Activated T-helper 2 cell treated with anti-CD3 and anti-CD28 coated beads, Interferon-gamma antibody, Interleukin-2, Interleukin-4, amounts not matched to agents 10 μg/mL and 5 μg/mL and 100 μg/mL, durations not matched to agents 14 hours and 24 hours and 36 hours (primary cell): ENCODE measurements around the gene BORA. TPM values are rescaled to one million over a fixed set of nuclear protein-coding genes. Genes with fewer than 3 reads are reported as not detected.

Source experiments
- DNase-seq: peaks from one replicate; pipeline ENCODE4 v3.0.0; 2021; ENCODE audit warnings: low spot score
- H3K27ac Mint-ChIP-seq: one replicate; pipeline ENCODE4 v1.8.0; 2021; ENCODE audit warnings: mixed read lengths
- H3K27me3 Mint-ChIP-seq: one replicate; pipeline ENCODE4 v1.8.0; 2021; ENCODE audit warnings: low read depth, mixed read lengths
- H3K36me3 Mint-ChIP-seq: one replicate; pipeline ENCODE4 v1.8.0; 2021; ENCODE audit warnings: low read depth, mixed read lengths
- H3K4me1 Mint-ChIP-seq: one replicate; pipeline ENCODE4 v1.8.0; 2021; ENCODE audit warnings: low read depth, mixed read lengths
- H3K4me3 Mint-ChIP-seq: one replicate; pipeline ENCODE4 v1.8.0; 2021; ENCODE audit warnings: low read depth, mild to moderate bottlenecking, moderate library complexity, mixed read lengths
- H3K9me3 Mint-ChIP-seq: one replicate; pipeline ENCODE4 v1.8.0; 2021; ENCODE audit warnings: mixed read lengths
- intact Hi-C: fragments of 100-400 bp; cut with micrococcal nuclease; formaldehyde crosslinking; loops from one replicate; pipeline ENCODE4 v1.15.1; 2023
- total RNA-seq: library from RNA; stranded (reverse); gene quantifications from 2 replicates; pipeline ENCODE4 v1.2.3, GENCODE V29; 2022

BORA gene
- total RNA-seq, 1 donor from 2014 or later: 18.4 TPM

DNA sequence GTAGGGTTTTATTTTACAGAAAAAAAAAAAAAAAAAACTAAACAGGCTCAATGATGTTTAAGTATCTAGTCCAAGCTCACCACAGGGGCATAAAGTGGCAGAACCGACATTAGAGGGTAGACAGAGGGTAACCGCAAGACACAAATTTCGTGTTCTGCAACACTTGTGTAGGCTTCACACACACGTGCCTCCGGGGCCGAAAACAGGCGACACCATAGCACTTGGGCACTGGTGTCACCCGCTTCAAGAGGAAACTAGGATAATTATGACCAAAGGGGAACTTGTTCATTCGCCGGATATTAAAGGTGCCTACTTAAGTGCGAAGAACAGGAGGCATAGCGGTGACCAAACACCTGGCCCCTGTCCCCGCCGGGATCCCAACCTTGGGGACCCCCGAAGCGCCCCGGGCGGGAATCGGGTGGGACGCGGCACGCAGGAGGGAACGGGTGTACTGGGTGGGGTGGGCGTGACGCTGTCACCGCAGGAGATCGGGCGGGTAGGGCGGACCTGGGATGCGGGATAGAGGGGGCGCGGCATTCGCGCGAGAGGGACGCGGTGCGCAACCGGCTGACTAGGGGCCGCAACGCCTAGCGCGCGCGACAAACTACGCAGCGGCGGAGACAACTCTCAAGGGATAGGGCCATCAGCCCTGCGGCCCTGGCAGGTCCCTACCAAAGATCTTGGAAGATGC is 852 bp upstream of the BORA start:
- peaks cover 51% of the 10 kb centered on the region for H3K4me1 Mint-ChIP-seq
- no peak for DNase-seq
- peaks cover 58% of the 10 kb centered on the region for H3K36me3 Mint-ChIP-seq
- peak overlapping the region; percentile 87 for H3K27ac Mint-ChIP-seq
- no peaks in the 10 kb centered on the region for H3K9me3 Mint-ChIP-seq
- intact Hi-C loops: loop anchor here (1.0 to 5.0 kb wide), 3 partner anchors 8 to 330 kb away; partner anchors contain the start of genes DIS3 and KLF5
- no peaks in the 10 kb centered on the region for H3K27me3 Mint-ChIP-seq
- H3K4me3 Mint-ChIP-seq: peak overlapping the region; percentile 95

DNA sequence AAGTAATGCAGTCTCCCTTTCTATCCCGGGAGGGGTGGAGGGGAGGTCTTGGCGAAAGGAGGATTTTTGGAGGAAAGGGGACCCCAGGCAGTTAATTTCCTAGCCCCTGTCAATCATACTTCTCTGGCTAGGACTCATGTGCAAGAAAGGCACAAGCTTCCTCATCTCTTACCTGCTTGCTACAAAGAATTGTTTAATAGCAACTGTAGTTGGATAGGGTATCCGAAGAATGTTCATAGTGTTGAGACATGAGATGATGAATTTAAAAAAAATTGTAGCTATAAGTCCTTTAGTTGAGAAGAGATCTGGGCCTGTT is 525 bp downstream of the BORA start:
- no peak for DNase-seq
- Mint-ChIP-seq H3K4me3 (peak overlapping the region; percentile 95), H3K9me3 (no peaks in the 10 kb centered on the region), H3K27me3 (no peaks in the 10 kb centered on the region), H3K4me1 (peaks cover 48% of the 10 kb centered on the region), H3K36me3 (peaks cover 57% of the 10 kb centered on the region), H3K27ac (peak overlapping the region; percentile 87)
- intact Hi-C loops: loop anchor here (5.0 kb wide), 1 partner anchor 329 kb away; the partner anchor contains the start of gene KLF5

DNA sequence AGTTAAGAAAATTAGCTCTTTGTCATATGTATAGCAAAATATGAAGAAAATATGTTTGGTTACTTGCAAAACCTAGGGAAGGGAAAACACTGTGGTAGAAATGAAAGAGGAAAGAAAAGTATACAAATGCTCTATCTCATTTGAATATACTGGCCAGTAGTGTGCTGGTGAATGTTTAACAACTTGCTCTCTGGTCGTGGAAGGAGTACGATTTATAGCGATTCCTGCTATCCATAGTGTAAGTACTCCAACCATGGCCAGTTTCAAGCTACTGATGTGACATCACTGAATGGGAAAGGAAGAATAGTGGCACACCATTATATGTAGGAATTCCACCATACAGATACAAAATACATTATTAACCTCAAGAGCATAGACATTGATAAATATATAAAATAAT is 9.3 kb downstream of the BORA start:
- Mint-ChIP-seq H3K27ac (no peak overlapping the region), H3K4me3 (no peak overlapping the region), H3K4me1 (peaks cover 31% of the 10 kb centered on the region), H3K36me3 (peaks cover 71% of the 10 kb centered on the region), H3K27me3 (no peaks in the 10 kb centered on the region), H3K9me3 (no peaks in the 10 kb centered on the region)
- intact Hi-C loops: no loop called here
- DNase-seq: no peak

DNA sequence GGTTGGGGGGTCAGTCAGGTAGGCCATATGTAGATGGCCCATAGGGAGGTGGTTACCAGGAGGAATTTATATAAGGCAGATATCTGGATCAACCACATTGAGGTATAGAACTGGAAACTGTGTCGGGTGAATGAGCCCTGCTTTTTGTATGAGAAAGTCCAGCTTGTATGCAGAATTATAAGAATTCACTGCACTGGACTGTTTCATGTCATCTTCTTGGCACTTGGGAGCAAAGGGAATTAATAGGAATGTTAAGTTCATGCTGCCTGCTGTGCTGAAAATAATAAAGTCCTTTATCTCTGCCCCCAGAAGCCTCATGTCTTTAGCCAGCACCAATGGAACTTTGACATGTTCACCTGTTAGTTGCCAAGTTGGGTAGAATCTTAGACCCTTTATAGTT is 12.3 kb downstream of the BORA start:
- intact Hi-C loops: loop anchor here (5.0 kb wide), 1 partner anchor 42 kb away; the partner anchor contains the start of genes DIS3 and PIBF1
- Mint-ChIP-seq H3K36me3 (peaks cover 67% of the 10 kb centered on the region), H3K27me3 (no peaks in the 10 kb centered on the region), H3K27ac (no peak overlapping the region), H3K4me3 (no peak overlapping the region), H3K9me3 (no peaks in the 10 kb centered on the region), H3K4me1 (peaks cover 26% of the 10 kb centered on the region)
- DNase-seq: no peak

DNA sequence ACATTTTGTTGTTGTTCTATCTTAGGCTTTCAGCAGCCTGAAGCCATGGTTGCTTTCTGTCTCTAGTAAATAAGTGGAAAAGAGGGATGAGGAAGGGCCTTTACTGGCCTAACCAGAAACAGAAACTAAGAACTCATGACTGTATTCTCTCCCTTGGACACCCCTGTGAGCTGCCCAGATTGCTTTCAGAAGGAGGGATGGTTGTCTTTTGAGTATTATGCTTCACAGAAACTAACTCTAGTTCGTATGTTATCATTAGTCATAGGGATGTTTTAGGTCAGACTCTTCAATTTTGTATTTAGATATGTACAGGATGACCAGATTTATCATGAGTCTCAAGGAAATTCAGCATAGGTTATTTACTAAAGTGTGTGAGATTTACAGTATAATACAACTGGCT is 17.5 kb downstream of the BORA start:
- H3K27me3 Mint-ChIP-seq: no peaks in the 10 kb centered on the region
- no peak for DNase-seq
- intact Hi-C loops: no loop called here
- H3K9me3 Mint-ChIP-seq: no peaks in the 10 kb centered on the region
- H3K27ac Mint-ChIP-seq: peak overlapping the region; percentile 52
- H3K4me3 Mint-ChIP-seq: no peak overlapping the region
- H3K4me1 Mint-ChIP-seq: peaks cover 26% of the 10 kb centered on the region
- peaks cover 76% of the 10 kb centered on the region for H3K36me3 Mint-ChIP-seq

DNA sequence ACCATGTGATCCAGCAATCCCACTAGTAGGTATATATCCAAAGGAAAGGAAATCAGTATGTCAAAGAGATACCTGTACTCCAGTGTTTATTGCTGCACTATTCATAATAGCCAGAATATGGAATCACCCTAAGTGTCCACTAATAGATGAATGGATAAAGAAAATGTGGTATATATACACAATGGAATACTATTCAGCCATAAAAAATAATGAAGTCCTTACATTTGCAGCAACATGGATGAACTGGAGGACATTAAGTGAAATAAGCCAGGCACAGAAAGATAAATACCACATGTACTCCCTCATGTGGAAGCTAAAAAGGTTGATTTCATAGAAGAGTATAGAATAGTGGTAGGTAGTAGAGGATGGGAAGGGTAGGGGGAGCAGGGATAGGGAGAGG is 23.5 kb downstream of the BORA start:
- Mint-ChIP-seq H3K4me3 (no peak overlapping the region), H3K4me1 (peaks cover 10% of the 10 kb centered on the region), H3K9me3 (no peaks in the 10 kb centered on the region), H3K27me3 (no peaks in the 10 kb centered on the region), H3K36me3 (peaks cover 87% of the 10 kb centered on the region), H3K27ac (no peak overlapping the region)
- DNase-seq: no peak
- intact Hi-C loops: no loop called here

DNA sequence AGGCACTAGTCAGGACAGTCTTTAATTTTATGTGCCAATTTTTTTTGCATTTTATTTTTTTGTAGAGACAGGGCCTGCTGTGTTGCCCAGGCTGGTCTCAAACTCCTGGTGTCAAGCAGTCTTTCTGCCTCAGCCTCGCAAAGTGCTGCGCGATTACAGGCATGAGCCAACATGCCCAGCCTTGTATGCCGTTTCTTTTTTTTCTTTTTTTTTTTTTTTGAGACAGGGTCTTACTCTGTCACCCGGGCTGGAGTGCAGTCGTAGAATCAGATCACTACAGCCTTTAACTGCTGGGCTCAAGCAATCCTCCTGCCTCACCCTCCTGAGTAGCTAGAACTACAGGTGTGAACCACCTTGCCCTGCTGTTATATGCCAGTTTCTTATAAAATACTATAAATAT is 26.4 kb downstream of the BORA start:
- Mint-ChIP-seq H3K36me3 (peaks cover 80% of the 10 kb centered on the region), H3K9me3 (no peaks in the 10 kb centered on the region), H3K4me3 (no peak overlapping the region), H3K27ac (no peak overlapping the region), H3K4me1 (peaks cover 4% of the 10 kb centered on the region), H3K27me3 (no peaks in the 10 kb centered on the region)
- no peak for DNase-seq
- intact Hi-C loops: no loop called here

DNA sequence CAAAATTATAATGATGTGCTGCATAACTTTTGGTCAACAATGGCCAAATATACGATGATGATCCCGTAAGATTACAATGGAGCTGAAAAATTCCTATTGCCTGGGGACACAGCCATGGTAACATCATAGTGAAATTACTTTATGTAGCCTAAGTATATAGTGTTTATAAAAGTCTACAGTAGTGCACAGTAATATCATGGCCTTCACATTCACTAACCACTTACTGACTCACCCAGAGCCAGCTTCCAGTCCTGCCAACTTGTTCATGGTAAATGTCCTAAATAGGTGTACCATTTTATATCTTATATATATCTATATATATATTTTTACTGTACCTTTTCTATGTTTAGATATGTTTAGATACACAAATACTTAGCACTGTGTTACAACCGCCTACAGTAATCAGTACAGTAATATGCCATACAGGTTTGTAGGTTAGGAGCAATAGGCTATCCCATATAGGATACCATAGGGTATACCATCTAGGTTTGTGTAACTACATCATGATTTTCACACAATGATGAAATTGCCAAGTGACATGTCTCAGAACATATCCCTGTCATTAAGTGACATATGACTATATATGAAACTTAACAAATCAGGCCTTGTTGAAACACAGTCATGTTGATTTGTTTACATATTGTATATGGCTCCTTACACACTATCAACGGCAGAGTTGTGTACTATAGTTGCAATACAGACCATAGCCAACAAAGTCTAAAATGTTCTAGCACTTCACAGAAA is 30.2 kb downstream of the BORA start:
- no peaks in the 10 kb centered on the region for H3K27me3 Mint-ChIP-seq
- no peak for DNase-seq
- H3K4me1 Mint-ChIP-seq: peaks cover 2% of the 10 kb centered on the region
- intact Hi-C loops: loop anchor here (2.0 kb wide), 1 partner anchor 17 kb away; no protein-coding TSS in a partner anchor
- H3K4me3 Mint-ChIP-seq: no peak overlapping the region
- H3K36me3 Mint-ChIP-seq: peaks cover 73% of the 10 kb centered on the region
- H3K27ac Mint-ChIP-seq: no peak overlapping the region
- H3K9me3 Mint-ChIP-seq: no peaks in the 10 kb centered on the region

DNA sequence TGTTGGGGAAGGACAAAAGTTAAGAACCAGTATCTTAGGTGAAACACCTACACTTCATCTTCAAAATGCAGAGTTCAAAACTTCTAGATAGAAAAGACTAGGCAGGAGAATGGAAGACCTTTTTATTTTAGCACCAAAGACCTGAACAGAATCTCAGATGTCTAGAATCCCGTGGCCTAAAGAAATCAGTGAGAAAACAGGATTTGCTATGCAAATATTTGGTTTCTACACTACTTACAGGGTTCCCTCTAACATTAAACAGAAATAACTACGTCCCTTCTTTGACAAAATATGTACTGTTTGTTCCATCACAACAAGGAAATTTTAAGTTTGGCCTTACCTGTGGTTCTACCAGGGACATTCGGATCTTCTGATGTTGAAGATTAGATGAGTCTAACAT is 32.5 kb downstream of the BORA start:
- intact Hi-C loops: no loop called here
- H3K9me3 Mint-ChIP-seq: no peaks in the 10 kb centered on the region
- H3K27ac Mint-ChIP-seq: no peak overlapping the region
- DNase-seq: no peak
- H3K27me3 Mint-ChIP-seq: no peaks in the 10 kb centered on the region
- peaks cover 74% of the 10 kb centered on the region for H3K36me3 Mint-ChIP-seq
- no peak overlapping the region for H3K4me3 Mint-ChIP-seq
- no peaks in the 10 kb centered on the region for H3K4me1 Mint-ChIP-seq

DNA sequence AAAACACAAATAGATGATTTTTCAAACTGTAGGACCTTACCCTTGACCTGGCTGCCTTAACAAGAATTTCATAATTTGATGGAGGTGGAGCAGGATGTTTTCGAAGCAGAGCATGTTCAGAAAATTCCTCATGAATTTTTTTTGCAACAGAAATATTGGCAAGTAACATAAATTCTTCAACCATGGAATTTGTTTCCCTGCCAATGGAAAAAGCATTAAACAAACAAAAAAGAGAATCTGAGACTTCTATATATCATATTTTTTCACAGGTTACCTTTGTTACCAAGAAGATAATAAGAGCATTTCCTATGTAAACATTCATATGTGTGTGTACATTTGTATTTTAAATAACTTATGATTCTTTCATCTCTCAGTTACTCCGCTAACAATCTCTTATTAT is 35.7 kb downstream of the BORA start:
- no peaks in the 10 kb centered on the region for H3K27me3 Mint-ChIP-seq
- intact Hi-C loops: no loop called here
- DNase-seq: no peak
- H3K9me3 Mint-ChIP-seq: no peaks in the 10 kb centered on the region
- no peaks in the 10 kb centered on the region for H3K4me1 Mint-ChIP-seq
- no peak overlapping the region for H3K4me3 Mint-ChIP-seq
- H3K36me3 Mint-ChIP-seq: peaks cover 83% of the 10 kb centered on the region
- no peak overlapping the region for H3K27ac Mint-ChIP-seq

DNA sequence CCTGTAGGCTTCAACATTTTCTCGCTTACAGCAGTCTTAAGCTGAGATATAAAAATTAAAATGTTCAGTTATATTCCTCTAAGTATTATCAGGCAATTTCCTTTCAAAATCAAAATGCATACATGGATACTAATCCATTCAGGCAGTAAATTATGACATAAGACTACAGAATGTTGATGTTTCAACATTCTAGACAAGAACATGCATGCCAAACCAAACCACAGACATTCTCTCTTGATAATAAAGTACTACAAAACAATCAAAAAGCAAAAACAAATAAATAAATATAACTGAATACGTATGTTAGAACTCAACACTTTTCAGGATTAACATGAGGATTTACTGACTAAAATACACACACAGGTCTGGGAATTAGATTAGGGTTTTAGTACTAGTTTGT is 46.3 kb downstream of the BORA start:
- no peaks in the 10 kb centered on the region for H3K27me3 Mint-ChIP-seq
- peaks cover 83% of the 10 kb centered on the region for H3K36me3 Mint-ChIP-seq
- intact Hi-C loops: loop anchor here (2.0 kb wide), 1 partner anchor 15 kb away; no protein-coding TSS in a partner anchor
- H3K4me3 Mint-ChIP-seq: no peak overlapping the region
- no peak for DNase-seq
- H3K9me3 Mint-ChIP-seq: no peaks in the 10 kb centered on the region
- H3K4me1 Mint-ChIP-seq: peaks cover 20% of the 10 kb centered on the region
- no peak overlapping the region for H3K27ac Mint-ChIP-seq

DNA sequence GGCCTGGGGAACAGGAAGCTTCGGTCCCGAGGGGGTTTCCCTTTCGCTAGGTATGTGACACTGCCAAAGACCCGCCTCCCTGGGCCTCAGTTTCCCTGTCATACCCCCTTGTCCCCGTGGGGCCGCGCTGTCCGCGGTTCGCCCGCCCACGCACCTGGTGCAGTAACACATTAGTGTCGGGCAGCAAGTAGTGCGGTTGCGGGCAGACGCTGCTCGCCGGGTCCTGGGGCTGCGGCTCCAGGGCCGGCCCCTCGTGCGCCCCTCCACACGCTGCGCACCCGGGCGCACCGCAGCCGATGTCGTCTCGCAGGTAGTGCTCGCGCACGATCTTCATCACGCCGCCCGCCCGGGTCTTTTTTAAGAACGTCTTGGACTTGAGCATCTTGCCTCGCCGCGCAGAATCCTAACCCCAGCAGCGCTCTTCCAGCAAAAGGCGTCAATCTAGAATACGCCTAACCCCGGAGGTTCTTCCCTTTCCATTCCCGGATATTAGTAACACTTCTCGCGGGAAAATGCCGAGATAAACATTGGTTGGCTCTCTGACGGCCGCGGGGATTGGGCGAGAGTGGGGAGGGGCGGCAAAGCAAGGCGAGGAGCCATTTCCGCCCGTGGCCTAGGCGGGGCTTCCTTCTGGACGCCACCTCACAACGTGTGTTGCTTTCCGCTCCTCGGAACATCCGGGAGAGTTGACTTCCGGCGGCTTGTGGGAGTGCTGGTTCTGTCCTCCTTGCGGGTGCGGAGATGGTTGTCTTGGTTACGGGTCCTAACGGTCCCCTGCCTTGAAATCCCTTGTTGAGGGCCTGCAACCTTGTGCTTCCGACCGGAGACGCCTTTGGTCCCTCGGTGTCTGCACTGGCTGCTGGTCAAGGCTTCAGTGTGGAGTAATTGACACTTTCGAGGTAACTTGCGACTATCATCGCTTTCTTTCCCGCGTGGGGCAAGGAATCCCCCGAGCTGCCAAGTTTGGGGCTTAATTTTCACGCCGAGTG is 54.0 kb downstream of the BORA start, which contains the start of the genes DIS3 and PIBF1:
Gene DIS3 (minus strand): TSS at position 450 of the 989 bp plus-strand sequence. CDS start 68 bp downstream, at position 382.
Gene PIBF1 (plus strand): TSS at position 683 of the 989 bp plus-strand sequence. CDS start 1,337 bp downstream, outside the sequence.
- Mint-ChIP-seq H3K27me3 (no peaks in the 10 kb centered on the region), H3K27ac (peak within 1 kb of the TSS; percentile 97), H3K36me3 (peaks cover 62% of the 10 kb centered on the region), H3K9me3 (no peaks in the 10 kb centered on the region), H3K4me3 (peak within 1 kb of the TSS; percentile 95), H3K4me1 (peaks cover 51% of the 10 kb centered on the region)
- intact Hi-C loops: loop anchor here (1.0 to 5.0 kb wide), 6 partner anchors 10 to 1351 kb away; partner anchors contain the start of genes BORA, KLF12 and MZT1
- DNase-seq: peak; percentile 98
